CD14-positive monocyte (primary cell): ENCODE data around the gene PER3. TPM values are rescaled to one million over a fixed set of nuclear protein-coding genes. Genes with fewer than 3 reads are reported as not detected.

Experiments used
- DNase-seq, 3 donors: peaks; one replicate each; pipeline ENCODE4 v3.0.0-alpha.2; 2011 to 2022
- H2AFZ ChIP-seq: 2 replicates; pipeline ENCODE4 v1.6.0; 2012; ENCODE audit warnings: mild to moderate bottlenecking, low read depth, low read length, inconsistent platforms; ENCODE audit not compliant: insufficient read depth, poor library complexity, severe bottlenecking
- H3K27ac ChIP-seq, 2 donors: 1 replicate in 1 of 2; 2 replicates in 1 of 2; pipeline ENCODE4 v1.5.1; 2012 to 2013; ENCODE audit warnings: low read length in 2 of 2, control low read depth in 1 of 2, inconsistent platforms in 1 of 2, low read depth in 1 of 2, mild to moderate bottlenecking in 1 of 2
- H3K27me3 ChIP-seq, 2 donors: one replicate each; pipeline versions ENCODE4 v1.6.0 to v1.6.1; 2011 to 2013; ENCODE audit warnings: low read length in 2 of 2; ENCODE audit not compliant: control insufficient read depth in 2 of 2, insufficient read depth in 2 of 2
- H3K36me3 ChIP-seq, 2 donors: replicated peaks in 1 of 2; 1 replicate in 1 of 2; 2 replicates in 1 of 2; pipeline versions ENCODE4 v1.5.1 to v1.6.1; 2012 to 2013; ENCODE audit warnings: low read length in 2 of 2, control low read depth in 1 of 2, inconsistent platforms in 1 of 2, mild to moderate bottlenecking in 1 of 2; ENCODE audit not compliant: insufficient read depth in 2 of 2, control insufficient read depth in 1 of 2
- H3K4me1 ChIP-seq, 2 donors: 1 replicate in 1 of 2; 2 replicates in 1 of 2; pipeline versions ENCODE4 v1.5.1 to v1.6.1; 2012 to 2013; ENCODE audit warnings: low read length in 2 of 2, control low read depth in 1 of 2, inconsistent platforms in 1 of 2, mild to moderate bottlenecking in 1 of 2, moderate library complexity in 1 of 2; ENCODE audit not compliant: insufficient read depth in 2 of 2, control insufficient read depth in 1 of 2
- H3K4me2 ChIP-seq: replicated peaks from 2 replicates; pipeline ENCODE3; 2012; ENCODE audit warnings: low read length, moderate library complexity, mild to moderate bottlenecking; ENCODE audit not compliant: poor library complexity, severe bottlenecking; ENCODE audit errors: extremely low read depth
- H3K4me3 ChIP-seq, 3 experiments: fragments of 200-600 bp in 1 of 3; sonication (generic) in 1 of 3; replicated peaks in 1 of 3; 1 replicate in 2 of 3; 2 replicates in 1 of 3; pipeline ENCODE4 v1.5.1; 2011 to 2013; ENCODE audit warnings: low read length in 3 of 3, mild to moderate bottlenecking in 3 of 3, control low read depth in 2 of 3, low read depth in 2 of 3, inconsistent platforms in 1 of 3, moderate library complexity in 1 of 3
- H3K79me2 ChIP-seq: 2 replicates; pipeline ENCODE4 v1.6.0; 2012; ENCODE audit warnings: mild to moderate bottlenecking, control low read depth, inconsistent platforms, low read length, moderate library complexity; ENCODE audit not compliant: insufficient read depth
- H3K9ac ChIP-seq: 2 replicates; pipeline ENCODE4 v1.6.0; 2017; ENCODE audit warnings: low read length, mild to moderate bottlenecking; ENCODE audit not compliant: insufficient read depth, poor library complexity, severe bottlenecking
- H3K9me3 ChIP-seq, 2 donors: replicated peaks in 1 of 2; 1 replicate in 1 of 2; 2 replicates in 1 of 2; pipeline versions ENCODE4 v1.5.1 to v1.6.1; 2012 to 2013; ENCODE audit warnings: low read length in 2 of 2, control low read depth in 1 of 2; ENCODE audit not compliant: control insufficient read depth in 1 of 2, insufficient read depth in 1 of 2
- H4K20me1 ChIP-seq: 2 replicates; pipeline ENCODE4 v1.6.0; 2012; ENCODE audit warnings: mild to moderate bottlenecking, low read length, control low read depth, moderate library complexity; ENCODE audit not compliant: insufficient read depth
- H3K27ac Mint-ChIP-seq, 7 donors: one replicate each; pipeline ENCODE4 v1.8.0; 2020; ENCODE audit warnings: mild to moderate bottlenecking in 7 of 7, mixed read lengths in 7 of 7, moderate library complexity in 6 of 7, inconsistent platforms in 2 of 7
- H3K27me3 Mint-ChIP-seq, 3 donors: one replicate each; pipeline ENCODE4 v1.8.0; 2021 to 2022; ENCODE audit warnings: low read depth in 3 of 3, mild to moderate bottlenecking in 3 of 3, mixed read lengths in 3 of 3, moderate library complexity in 3 of 3, inconsistent platforms in 1 of 3
- H3K36me3 Mint-ChIP-seq, 2 donors: one replicate each; pipeline ENCODE4 v1.8.0; 2020; ENCODE audit warnings: mixed read lengths in 2 of 2, inconsistent platforms in 1 of 2, mild to moderate bottlenecking in 1 of 2
- H3K4me1 Mint-ChIP-seq: one replicate; pipeline ENCODE4 v1.8.0; 2020; ENCODE audit warnings: mild to moderate bottlenecking, mixed read lengths
- H3K4me3 Mint-ChIP-seq, 2 donors: one replicate each; pipeline ENCODE4 v1.8.0; 2020; ENCODE audit warnings: mild to moderate bottlenecking in 2 of 2, mixed read lengths in 2 of 2, moderate library complexity in 1 of 2
- H3K9me3 Mint-ChIP-seq, 7 donors: one replicate each; pipeline ENCODE4 v1.8.0; 2020 to 2022; ENCODE audit warnings: mixed read lengths in 7 of 7, mild to moderate bottlenecking in 6 of 7, moderate library complexity in 6 of 7, inconsistent platforms in 2 of 7
- WGBS: methylation state at CpG from one replicate; pipeline ENCODE4 v1.1.5; 2013; ENCODE audit warnings: missing lambda C conversion rate; ENCODE audit not compliant: insufficient coverage; 5-methylcytosine and 5-hydroxymethylcytosine counted together
- intact Hi-C, 2 donors: fragments of 100-400 bp; cut with micrococcal nuclease; formaldehyde crosslinking; loops; one replicate each; pipeline versions ENCODE4 v1.15.0 to v1.15.1; 2023
- polyA plus RNA-seq, 3 donors: library from polyadenylated mRNA; depleted of rRNA in 1 of 3; unstranded in 2 of 3; stranded (reverse) in 1 of 3; fragments of 300-500 nt in 2 of 3; fragments of >200 nt in 1 of 3; fragmentation: Illumina TruSeq in 2 of 3; gene quantifications; 1 replicate in 2 of 3; 2 replicates in 1 of 3; pipeline ENCODE4 v1.2.3, GENCODE V29; 2012 to 2021
- TF ChIP-seq, protein P1 (sequence below): fragments of 200-600 bp; IDR thresholded peaks from one replicate; pipeline ENCODE4 v1.8.0; 2022; ENCODE audit warnings: antibody characterized with exemption, mild to moderate bottlenecking

PER3 gene
- polyA plus RNA-seq, 3 donors = 0.46 to 2.3 (median 2.0) TPM

GRCh38 chr1:7810395-7810794 is 26.3 kb downstream of the PER3 start:
- Histone ChIP-seq H3K9me3 (peaks cover 8 to 12% of the 10 kb centered on the region in 2 donors), H3K79me2 (no peaks in the 10 kb centered on the region), H3K4me2 (no peak overlapping the region), H4K20me1 (no peaks in the 10 kb centered on the region), H3K4me3 (no peak overlapping the region), H3K27me3 (no peaks in the 10 kb centered on the region), H3K27ac (no peak overlapping the region), H3K36me3 (no peaks in the 10 kb centered on the region), H3K4me1 (no peaks in the 10 kb centered on the region), H2AFZ (no peak overlapping the region), H3K9ac (no peak overlapping the region)
- Mint-ChIP-seq H3K4me3 (no peak overlapping the region), H3K27me3 (peaks cover 0 to 1% (median 0%) of the 10 kb centered on the region in 3 donors), H3K27ac (no peak overlapping the region), H3K4me1 (peaks cover 6% of the 10 kb centered on the region), H3K36me3 (peaks cover 5 to 27% of the 10 kb centered on the region in 2 donors), H3K9me3 (peaks cover 13 to 18% (median 15%) of the 10 kb centered on the region in 7 donors)
- DNase-seq = peak; percentile 48 to 75 (median 57)
- TF ChIP-seq, protein P1, sequence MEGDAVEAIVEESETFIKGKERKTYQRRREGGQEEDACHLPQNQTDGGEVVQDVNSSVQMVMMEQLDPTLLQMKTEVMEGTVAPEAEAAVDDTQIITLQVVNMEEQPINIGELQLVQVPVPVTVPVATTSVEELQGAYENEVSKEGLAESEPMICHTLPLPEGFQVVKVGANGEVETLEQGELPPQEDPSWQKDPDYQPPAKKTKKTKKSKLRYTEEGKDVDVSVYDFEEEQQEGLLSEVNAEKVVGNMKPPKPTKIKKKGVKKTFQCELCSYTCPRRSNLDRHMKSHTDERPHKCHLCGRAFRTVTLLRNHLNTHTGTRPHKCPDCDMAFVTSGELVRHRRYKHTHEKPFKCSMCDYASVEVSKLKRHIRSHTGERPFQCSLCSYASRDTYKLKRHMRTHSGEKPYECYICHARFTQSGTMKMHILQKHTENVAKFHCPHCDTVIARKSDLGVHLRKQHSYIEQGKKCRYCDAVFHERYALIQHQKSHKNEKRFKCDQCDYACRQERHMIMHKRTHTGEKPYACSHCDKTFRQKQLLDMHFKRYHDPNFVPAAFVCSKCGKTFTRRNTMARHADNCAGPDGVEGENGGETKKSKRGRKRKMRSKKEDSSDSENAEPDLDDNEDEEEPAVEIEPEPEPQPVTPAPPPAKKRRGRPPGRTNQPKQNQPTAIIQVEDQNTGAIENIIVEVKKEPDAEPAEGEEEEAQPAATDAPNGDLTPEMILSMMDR = no peak
- intact Hi-C loops = no loop called here
- 60% methylated on average over 5 of the region's 7 CpGs for WGBS

DNA sequence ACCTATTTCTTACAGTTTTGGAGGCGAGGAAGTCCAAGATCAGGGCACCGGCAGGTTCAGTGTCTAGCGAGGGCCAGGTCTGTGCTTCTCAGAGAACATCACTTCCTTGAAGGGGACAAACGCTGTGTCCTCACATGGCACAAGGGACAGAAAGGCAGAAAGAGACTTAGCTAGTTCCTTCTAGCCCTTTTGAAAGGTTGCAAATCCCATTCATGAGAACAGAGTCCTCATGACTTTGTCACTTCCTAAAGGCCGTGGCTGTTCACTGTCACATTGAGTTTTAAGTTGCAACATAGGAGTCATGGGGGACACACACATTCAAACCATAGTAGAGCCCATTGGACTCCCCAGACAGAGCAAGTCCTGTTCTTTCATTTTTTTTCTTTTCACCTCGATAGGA is 27.4 kb downstream of the PER3 start:
- Histone ChIP-seq H4K20me1 (no peaks in the 10 kb centered on the region), H3K27me3 (no peaks in the 10 kb centered on the region), H3K79me2 (no peaks in the 10 kb centered on the region), H3K9ac (no peak overlapping the region), H3K4me3 (no peak overlapping the region), H2AFZ (no peak overlapping the region), H3K9me3 (peaks cover 8 to 12% of the 10 kb centered on the region in 2 donors), H3K36me3 (no peaks in the 10 kb centered on the region), H3K4me1 (no peaks in the 10 kb centered on the region), H3K4me2 (no peak overlapping the region), H3K27ac (no peak overlapping the region)
- Mint-ChIP-seq H3K4me1 (peaks cover 6% of the 10 kb centered on the region), H3K27me3 (peaks cover 0 to 1% (median 0%) of the 10 kb centered on the region in 3 donors), H3K36me3 (peaks cover 5 to 26% of the 10 kb centered on the region in 2 donors), H3K27ac (peak overlapping the region in 2 of 7 donors; percentile 10 to 76), H3K4me3 (no peak overlapping the region), H3K9me3 (peaks cover 13 to 21% (median 15%) of the 10 kb centered on the region in 7 donors)
- intact Hi-C loops = no loop called here
- TF ChIP-seq, protein P1 = no peak
- 55% methylated on average over 5 of the region's 6 CpGs for WGBS
- peak; percentile 20 to 41 (median 22) for DNase-seq
